Stimulated activated CD4-positive, alpha-beta T cell treated with anti-CD3 and anti-CD28 coated beads, Interleukin-12 subunit alpha, Interleukin-12 subunit beta, amount 100 ng/mL, for 24 hours (primary cell): ENCODE data around the gene RGPD3.
"Not testable (repeated sequence)": the region's sequence is repeated elsewhere in the genome, so short reads cannot be mapped to it uniquely, and the experiment has no call there.

Experiments used
- DNase-seq, 2 experiments: peaks; one replicate each; pipeline ENCODE4 v3.0.0-alpha.2; 2020; ENCODE audit warnings: low read depth in 2 of 2

The RGPD3 gene

DNA sequence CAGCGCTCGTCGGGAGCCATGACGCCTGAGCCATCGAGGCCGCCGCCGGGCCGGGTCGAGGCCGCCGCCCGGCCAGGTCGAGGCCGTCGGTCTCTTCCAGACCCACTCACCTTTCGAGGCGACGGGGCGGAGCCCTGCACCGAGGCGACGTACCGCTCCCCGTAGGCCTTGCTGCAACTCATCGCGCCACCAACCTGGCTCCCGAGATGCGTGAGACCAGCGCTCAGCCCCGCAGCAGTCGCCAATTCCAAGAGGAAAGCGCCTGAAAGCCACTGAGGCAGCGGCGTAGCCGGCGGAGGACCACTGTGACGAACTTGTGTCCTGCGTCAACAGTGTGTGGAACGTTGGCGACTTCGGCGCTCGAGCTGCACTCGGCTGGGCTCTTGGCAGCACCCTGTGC, at the start of gene RGPD3:
TSS of gene RGPD3 (minus strand) at position 307 of the 400 bp plus-strand sequence. CDS start at position 182, 125 bp downstream.
- not testable (repeated sequence) for DNase-seq

DNA sequence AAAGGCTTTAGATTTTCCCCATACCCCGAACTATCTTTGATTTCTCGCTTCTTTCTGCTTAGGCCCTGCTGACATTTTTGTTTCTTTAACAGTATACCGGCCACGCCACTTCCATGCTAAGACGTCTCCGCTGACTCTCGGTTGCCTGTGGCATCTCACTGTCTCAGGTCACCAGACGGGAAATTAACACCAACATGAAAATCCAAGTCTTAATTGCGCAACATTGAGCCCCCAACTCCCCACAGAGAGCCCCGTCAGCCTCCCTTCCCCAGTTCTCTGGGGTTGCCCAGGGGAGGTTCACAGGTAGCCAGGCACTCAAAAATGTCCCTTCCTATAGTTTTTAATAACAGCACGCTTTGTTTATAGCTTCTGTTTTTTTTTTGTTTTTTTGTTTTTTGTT, 49.1 kb upstream of the RGPD3 start:
- DNase-seq, result no peak

DNA sequence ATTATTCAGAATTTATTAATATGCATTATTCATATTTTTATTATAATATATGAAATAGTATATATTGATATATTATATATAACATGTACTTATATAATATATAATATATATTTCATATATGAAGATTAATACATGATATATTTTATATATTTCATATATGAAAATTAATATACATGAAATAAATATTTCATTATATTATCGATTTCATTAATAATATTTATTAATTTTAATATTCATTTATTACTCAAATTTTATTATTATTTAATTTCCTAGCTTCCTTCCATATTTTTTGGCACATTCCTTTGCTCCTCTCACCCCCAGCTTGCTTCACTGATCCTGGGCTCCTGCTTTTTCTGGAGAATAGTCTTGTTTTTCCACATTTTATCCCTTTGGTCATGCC, 48.7 kb upstream of the RGPD3 start:
- DNase-seq, result no peak

DNA sequence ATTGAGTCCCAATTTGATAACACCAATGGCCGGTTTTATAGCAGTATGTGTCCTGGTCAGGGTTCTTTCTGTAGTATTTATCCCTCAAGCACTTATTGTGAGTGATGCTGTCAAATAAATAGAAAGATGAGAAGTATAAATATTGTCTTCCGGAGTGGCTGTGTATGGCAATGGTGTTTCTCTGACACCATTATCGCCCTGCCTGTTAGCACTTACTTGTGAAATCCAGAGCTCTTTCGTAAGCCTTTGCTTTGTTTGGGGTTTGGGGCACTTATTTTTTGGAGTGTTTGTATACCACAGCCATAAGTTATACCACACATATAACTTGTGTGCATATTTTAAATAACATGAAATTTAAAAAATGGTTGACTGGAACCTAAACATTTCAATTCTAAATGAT, 48.2 kb upstream of the RGPD3 start:
- no peak for DNase-seq

DNA sequence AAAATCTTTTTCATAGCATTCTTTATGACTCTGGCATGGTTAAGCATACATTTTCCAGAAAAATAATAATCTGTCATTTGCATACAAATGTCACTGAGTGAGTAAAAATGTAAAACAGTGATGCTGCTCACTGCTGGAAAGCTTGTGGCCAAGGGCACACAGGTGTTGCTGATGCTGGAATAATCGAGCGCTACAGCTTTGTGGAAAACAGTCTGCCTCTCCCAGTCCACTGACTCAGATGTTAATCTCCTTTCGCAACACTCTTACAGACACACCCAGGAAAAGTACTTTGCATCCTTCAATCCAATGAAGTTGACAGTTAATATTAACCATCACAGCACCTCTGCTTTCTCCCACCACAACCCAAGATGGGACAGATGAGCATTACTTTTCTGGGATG, 46.6 kb upstream of the RGPD3 start:
- DNase-seq, result not testable (repeated sequence)

DNA sequence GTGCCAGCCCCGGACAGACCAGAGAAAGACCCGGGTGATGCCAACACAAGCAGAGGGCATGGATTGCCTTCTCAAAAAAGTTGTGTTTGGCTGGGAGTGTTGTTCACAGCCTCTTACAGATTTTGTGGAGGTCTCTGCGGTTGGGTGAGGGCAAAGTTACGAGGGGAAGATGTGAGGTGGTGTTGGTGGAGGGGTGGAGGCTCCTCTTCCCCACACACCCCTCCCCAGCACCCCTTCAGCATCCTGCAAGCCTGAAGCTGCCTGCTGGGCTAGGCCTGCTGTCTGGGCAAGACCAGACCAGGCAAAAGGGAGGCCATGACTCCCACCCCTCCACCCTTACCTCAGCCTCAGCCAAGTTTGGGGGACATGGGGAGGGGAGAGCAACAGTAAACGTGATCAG, 45.2 kb upstream of the RGPD3 start:
- not testable (repeated sequence) for DNase-seq

- not testable (repeated sequence) for DNase-seq
These were observed 43.7 kb upstream of the RGPD3 start for GRCh38 chr2:106511934-106512333.

GRCh38 chr2:106511476-106511901, 43.3 kb upstream of the RGPD3 start:
- DNase-seq, result peak in 1 of 2 experiments; percentile 22

DNA sequence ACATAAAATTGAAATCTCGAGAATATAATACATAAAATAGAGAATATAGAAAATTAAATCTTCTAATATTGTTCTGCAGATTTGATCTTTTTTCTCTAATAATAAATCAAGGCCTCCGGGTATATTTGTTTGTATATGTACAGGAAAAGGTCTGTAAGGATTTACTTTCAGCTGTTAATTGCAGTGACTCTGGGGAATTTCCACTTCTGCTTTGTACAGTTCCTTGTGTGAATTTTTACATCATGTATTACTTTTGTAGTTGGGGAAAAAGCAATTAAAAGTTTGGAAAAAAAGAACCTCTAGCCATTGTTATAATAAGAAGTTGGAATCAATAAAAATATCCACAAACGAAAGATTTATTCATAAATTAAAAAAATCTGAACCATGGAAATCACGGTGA, 42.6 kb upstream of the RGPD3 start:
- DNase-seq, result not testable (repeated sequence)

- DNase-seq, result not testable (repeated sequence)
These were observed 41.2 kb upstream of the RGPD3 start for GRCh38 chr2:106509374-106509770.

DNA sequence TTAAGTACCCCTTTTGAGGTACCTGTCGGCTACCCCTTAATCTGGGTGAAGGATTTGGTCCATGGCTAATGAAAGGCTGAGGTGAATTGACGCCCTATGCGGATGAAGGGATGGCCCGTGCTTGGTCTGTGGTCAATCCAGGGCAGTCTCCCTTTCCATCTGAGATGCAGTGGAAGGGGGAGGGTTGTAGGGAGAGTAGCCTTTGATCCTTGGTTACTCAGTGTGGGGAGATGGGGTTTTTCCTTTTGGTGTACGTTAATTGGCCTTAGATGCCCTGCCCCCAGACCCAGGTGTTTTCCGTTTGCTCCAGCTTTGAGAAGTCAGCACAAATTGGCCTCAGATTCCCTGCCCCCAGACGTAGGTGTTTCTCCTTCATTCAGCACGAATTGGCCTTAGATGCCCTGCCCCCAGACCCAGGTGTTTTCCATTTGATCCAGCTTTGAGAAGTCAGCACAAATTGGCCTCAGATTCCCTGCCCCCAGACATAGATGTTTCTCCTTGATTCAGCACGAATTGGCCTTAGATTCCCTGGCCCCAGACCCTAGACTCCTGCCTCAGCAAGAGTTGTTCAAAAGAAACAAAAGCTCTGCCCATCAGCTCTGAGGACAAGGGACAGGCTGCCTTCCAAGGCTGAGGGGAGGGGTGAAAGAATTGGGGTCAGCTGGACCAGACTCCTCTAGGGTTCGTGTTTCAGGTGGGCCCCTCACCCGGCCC, 40.6 kb upstream of the RGPD3 start:
- DNase-seq, result not testable (repeated sequence)

DNA sequence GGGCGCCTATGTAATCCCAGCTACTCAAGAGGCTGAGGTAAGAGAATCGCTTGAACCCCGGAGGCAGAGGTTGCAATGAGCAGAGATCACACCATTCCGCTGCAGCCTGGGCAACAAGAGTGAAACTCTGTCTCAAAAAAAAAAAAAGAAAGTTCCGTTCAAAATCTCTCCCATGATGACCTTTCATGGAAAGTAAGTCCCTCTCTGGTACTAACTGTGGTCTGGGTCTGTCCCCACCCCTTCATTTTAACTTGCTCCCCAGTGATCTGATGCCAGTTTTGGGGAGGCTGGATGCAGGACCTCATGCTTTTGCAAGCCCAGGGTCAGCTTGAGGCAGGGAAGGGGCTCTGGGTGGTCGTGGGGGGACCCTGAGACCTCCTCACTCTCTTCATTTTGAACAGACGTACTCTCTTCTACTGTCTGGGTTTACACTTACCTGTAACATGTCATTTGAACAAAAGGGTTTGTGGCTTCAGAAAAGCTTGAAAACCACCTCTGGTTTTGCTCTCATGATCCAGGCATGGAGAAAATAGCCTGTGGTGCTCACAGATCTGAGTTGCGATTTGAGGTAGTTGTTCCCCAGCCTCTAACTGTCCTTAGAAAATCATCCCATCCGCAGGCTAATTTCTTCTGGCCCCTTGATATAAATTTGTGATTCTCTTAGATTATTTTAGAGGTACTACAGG, 37.9 kb upstream of the RGPD3 start:
- DNase-seq, result not testable (repeated sequence)

- not testable (repeated sequence) for DNase-seq
These were observed 36.6 kb upstream of the RGPD3 start for GRCh38 chr2:106504787-106505186.

DNA sequence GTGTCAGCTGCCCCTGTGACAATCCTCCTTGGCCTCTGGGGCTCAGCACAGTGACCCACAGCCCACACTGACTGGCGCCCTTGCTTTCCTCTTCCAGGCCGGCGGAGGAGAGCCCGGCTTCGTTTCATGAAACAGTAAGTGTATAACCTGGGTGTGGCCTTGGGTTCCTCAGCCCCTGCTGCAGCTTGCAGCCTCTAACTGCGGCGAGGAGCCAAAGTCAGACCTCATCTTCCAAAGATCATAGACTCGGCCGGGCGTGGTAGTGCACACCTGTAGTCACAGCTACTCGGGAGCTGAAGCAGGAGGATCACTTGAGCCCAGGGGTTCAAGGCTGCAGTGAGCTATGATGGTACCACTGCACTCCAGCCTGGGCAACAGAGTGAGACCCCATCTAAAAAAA, 36.0 kb upstream of the RGPD3 start:
- DNase-seq, result not testable (repeated sequence)

DNA sequence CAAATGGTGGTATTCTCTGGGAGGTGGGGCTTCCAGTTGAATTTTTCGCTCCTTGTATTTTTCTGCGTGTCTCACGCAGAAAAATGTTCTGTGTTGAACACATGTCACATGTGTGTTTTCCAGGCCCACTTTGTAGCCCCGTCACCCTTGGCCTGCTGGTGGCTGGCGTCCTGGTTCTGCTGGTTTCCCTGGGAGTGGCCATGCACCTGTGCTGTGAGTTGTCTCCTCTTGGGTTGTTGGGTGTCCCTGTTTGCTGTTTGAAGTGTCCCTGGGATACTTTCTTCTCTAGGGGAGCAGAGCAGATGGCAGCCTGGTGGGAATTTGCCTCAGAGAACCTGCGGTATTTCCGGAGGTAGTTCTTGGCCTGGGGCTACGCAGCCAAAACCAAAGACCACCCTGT, 34.1 kb upstream of the RGPD3 start:
- DNase-seq, result not testable (repeated sequence)

GRCh38 chr2:106500350-106500749, 32.1 kb upstream of the RGPD3 start:
- DNase-seq, result not testable (repeated sequence)

- DNase-seq, result not testable (repeated sequence)
These were observed 30.3 kb upstream of the RGPD3 start for GRCh38 chr2:106498549-106498948.

DNA sequence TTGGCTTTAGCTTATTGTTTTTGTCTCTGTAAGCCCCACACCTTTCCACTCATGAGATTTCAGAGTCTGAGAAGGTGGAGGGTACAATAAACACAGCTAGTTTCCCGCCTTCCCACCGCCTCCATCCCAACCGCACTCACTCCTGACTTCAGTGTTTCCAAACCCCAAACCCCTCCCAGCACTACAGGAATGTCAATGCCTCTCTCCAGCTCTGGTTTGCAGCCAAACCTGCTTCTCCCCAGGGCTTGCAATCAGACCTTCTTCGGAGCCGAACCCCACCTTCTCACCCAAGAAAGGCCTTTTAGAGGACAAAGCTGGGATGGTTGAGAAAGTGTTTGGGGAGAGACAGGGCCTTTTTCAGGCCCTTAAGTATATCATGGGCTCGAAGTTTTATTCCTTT, 24.7 kb upstream of the RGPD3 start:
- DNase-seq, result not testable (repeated sequence)

- not testable (repeated sequence) for DNase-seq
These were observed 24.2 kb upstream of the RGPD3 start for GRCh38 chr2:106492399-106492798.

- not testable (repeated sequence) for DNase-seq
These were observed 21.5 kb upstream of the RGPD3 start for GRCh38 chr2:106489701-106490100.

- not testable (repeated sequence) for DNase-seq
These were observed 19.4 kb upstream of the RGPD3 start for GRCh38 chr2:106487386-106488191.
